A673 (cell line): ENCODE results near the gene IDI1. TPM values are rescaled to one million over a fixed set of nuclear protein-coding genes. Genes with fewer than 3 reads are reported as not detected.

Experiments
- BruUV-seq: library from RNA; stranded (reverse); fragments of 400-500 nt; replicated peaks from 2 replicates; lab custom pipeline; 2021; lab: Mats Ljungman, UMichigan
- CTCF ChIA-PET: fragments of 300-600 bp; sonication (Branson Sonifier 250); formaldehyde crosslinking; loops from one replicate; lab custom pipeline; 2022; ENCODE audit warnings: antibody characterized with exemption; lab: Charles Lee
- POLR2A ChIA-PET: fragments of 300-600 bp; sonication (Branson Sonifier 250); formaldehyde crosslinking; loops from one replicate; lab custom pipeline; 2022; ENCODE audit warnings: antibody characterized with exemption; ENCODE audit not compliant: low non-redundant PET; lab: Charles Lee
- DNase-seq: peaks from one replicate; pipeline ENCODE4 v3.0.0-alpha.2; 2015; ENCODE audit warnings: low spot score
- H3K27ac ChIP-seq: fragments of 200-600 bp; sonication (generic); 2 replicates; pipeline ENCODE4 v1.5.1; 2016; ENCODE audit warnings: mixed run types, low read depth, mild to moderate bottlenecking, mixed read lengths, antibody characterized with exemption, low read length; ENCODE audit not compliant: poor library complexity, severe bottlenecking
- H3K27me3 ChIP-seq: fragments of 200-600 bp; sonication (generic); replicated peaks from 2 replicates; pipeline ENCODE4 v1.6.1; 2017; ENCODE audit warnings: mixed run types, low read depth, mild to moderate bottlenecking, mixed read lengths, antibody characterized with exemption, low read length; ENCODE audit not compliant: insufficient read depth, poor library complexity
- H3K36me3 ChIP-seq: fragments of 200-600 bp; sonication (generic); 2 replicates; pipeline ENCODE4 v1.6.1; 2016; ENCODE audit warnings: mixed run types, mild to moderate bottlenecking, mixed read lengths, antibody characterized with exemption, low read length; ENCODE audit not compliant: insufficient read depth, poor library complexity, severe bottlenecking
- H3K4me1 ChIP-seq: fragments of 200-600 bp; sonication (generic); 2 replicates; pipeline ENCODE4 v1.6.1; 2017; ENCODE audit warnings: mixed run types, mild to moderate bottlenecking, mixed read lengths, antibody characterized with exemption, low read length; ENCODE audit not compliant: insufficient read depth, poor library complexity, severe bottlenecking
- H3K4me3 ChIP-seq: fragments of 200-600 bp; sonication (generic); 2 replicates; pipeline ENCODE4 v1.5.1; 2016; ENCODE audit warnings: low read depth, mixed run types, mild to moderate bottlenecking, mixed read lengths, low read length; ENCODE audit not compliant: poor library complexity, severe bottlenecking
- H3K9me3 ChIP-seq: fragments of 200-600 bp; sonication (generic); 2 replicates; pipeline ENCODE4 v1.6.1; 2016; ENCODE audit warnings: mixed run types, low read depth, mild to moderate bottlenecking, mixed read lengths, antibody characterized with exemption, low read length; ENCODE audit not compliant: poor library complexity, severe bottlenecking
- EZH2 ChIP-seq: fragments of 200-600 bp; sonication (generic); IDR thresholded peaks from 2 replicates; pipeline ENCODE4 v1.6.1; 2017; ENCODE audit warnings: borderline replicate concordance, low read depth, mild to moderate bottlenecking, mixed read lengths, antibody characterized with exemption, low read length; ENCODE audit not compliant: poor library complexity, severe bottlenecking
- intact Hi-C: fragments of 100-400 bp; cut with micrococcal nuclease; formaldehyde crosslinking; loops from one replicate; pipeline ENCODE4 v1.10.0; 2022; ENCODE audit not compliant: unreplicated experiment
- total RNA-seq: library from RNA; stranded (reverse); gene quantifications from 2 replicates; pipeline ENCODE4 v1.2.3, GENCODE V29; 2021
- TF ChIP-seq, protein P1 (sequence below): fragments of 300-800, 200-600 bp; sonication (generic); conservative IDR thresholded peaks from 2 replicates; pipeline ENCODE4 v1.5.1; 2017; ENCODE audit warnings: low read depth, mild to moderate bottlenecking, antibody characterized with exemption, low read length, moderate library complexity, mixed read lengths

Gene IDI1
- total RNA-seq, 1 experiment from 2014 or later: 111 TPM

DNA sequence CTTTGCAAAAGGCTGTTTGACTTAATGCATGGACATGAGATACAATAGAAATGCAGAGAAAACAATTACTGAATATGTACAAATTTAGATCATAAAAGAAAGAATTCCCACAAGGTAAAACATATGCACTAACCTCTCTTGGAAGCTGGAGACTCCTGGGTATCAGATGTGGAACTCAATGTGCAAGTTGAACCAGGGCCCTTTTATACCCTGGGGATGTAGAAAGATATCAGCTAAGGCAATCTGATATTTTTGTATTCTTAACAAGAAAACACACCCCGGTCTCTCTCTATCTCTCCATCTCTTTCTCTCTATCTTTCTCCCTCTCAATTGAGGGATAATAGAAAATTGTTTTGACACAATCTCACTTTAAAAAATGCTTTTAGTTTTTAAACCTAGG, 23.2 kb downstream of the IDI1 start, which contains the start of gene IDI2:
Gene IDI2 (minus strand): TSS at position 177 of the 400 bp plus-strand sequence. CDS start 1,136 bp downstream, outside the sequence.
- BruUV-seq: no TSS peak
- POLR2A ChIA-PET: no interaction called here
- H3K27ac ChIP-seq: no peak within 1 kb of the TSS
- intact Hi-C loops: no loop called here
- TF ChIP-seq EZH2: no peak
- TF ChIP-seq, protein P1, sequence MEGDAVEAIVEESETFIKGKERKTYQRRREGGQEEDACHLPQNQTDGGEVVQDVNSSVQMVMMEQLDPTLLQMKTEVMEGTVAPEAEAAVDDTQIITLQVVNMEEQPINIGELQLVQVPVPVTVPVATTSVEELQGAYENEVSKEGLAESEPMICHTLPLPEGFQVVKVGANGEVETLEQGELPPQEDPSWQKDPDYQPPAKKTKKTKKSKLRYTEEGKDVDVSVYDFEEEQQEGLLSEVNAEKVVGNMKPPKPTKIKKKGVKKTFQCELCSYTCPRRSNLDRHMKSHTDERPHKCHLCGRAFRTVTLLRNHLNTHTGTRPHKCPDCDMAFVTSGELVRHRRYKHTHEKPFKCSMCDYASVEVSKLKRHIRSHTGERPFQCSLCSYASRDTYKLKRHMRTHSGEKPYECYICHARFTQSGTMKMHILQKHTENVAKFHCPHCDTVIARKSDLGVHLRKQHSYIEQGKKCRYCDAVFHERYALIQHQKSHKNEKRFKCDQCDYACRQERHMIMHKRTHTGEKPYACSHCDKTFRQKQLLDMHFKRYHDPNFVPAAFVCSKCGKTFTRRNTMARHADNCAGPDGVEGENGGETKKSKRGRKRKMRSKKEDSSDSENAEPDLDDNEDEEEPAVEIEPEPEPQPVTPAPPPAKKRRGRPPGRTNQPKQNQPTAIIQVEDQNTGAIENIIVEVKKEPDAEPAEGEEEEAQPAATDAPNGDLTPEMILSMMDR: no peak
- no peaks in the 10 kb centered on the region for H3K27me3 ChIP-seq
- no peaks in the 10 kb centered on the region for H3K4me1 ChIP-seq
- no peaks in the 10 kb centered on the region for H3K9me3 ChIP-seq
- no peaks in the 10 kb centered on the region for H3K36me3 ChIP-seq
- CTCF ChIA-PET: no interaction called here
- DNase-seq: no peak
- no peak within 1 kb of the TSS for H3K4me3 ChIP-seq

GRCh38 chr10:1024103-1024502, 24.8 kb downstream of the IDI1 start:
- ChIA-PET POLR2A (no interaction called here), CTCF (no interaction called here)
- TF ChIP-seq EZH2: no peak
- TF ChIP-seq, protein P1: no peak
- BruUV-seq: no TSS peak
- intact Hi-C loops: no loop called here
- H3K4me1 ChIP-seq: no peaks in the 10 kb centered on the region
- DNase-seq: no peak
- H3K27ac ChIP-seq: no peak overlapping the region
- H3K27me3 ChIP-seq: no peaks in the 10 kb centered on the region
- H3K9me3 ChIP-seq: no peaks in the 10 kb centered on the region
- peaks cover 7% of the 10 kb centered on the region for H3K36me3 ChIP-seq
- H3K4me3 ChIP-seq: no peak overlapping the region

DNA sequence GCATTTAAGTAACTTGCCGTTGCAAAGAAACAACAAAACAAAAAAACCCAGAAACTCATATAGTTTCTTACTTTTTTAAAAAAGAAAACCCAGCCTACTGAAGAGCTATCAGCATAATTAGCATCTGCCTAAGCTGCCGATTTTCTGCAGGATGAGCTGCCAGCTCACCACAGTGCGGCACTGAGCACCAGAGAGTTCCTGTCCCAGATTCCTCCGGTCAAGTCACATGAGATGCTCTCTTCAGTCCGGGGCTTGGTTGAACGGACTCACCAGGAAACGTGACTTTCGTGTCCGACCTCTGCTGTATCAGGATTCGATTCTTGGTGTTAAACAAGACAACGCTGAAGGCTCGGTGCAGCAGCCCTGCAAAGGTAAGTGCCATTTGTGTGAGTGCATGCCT, 26.5 kb downstream of the IDI1 start:
- Histone ChIP-seq H3K4me1 (no peaks in the 10 kb centered on the region), H3K27ac (no peak overlapping the region), H3K36me3 (peaks cover 15% of the 10 kb centered on the region), H3K9me3 (no peaks in the 10 kb centered on the region), H3K27me3 (no peaks in the 10 kb centered on the region), H3K4me3 (no peak overlapping the region)
- ChIA-PET CTCF (no interaction called here), POLR2A (no interaction called here)
- TF ChIP-seq, protein P1: no peak
- DNase-seq: no peak
- BruUV-seq: no TSS peak
- intact Hi-C loops: no loop called here
